Type B pancreatic cell (in vitro differentiated cells): ENCODE results near the gene GPRIN3. TPM values are rescaled to one million over a fixed set of nuclear protein-coding genes. Genes with fewer than 3 reads are reported as not detected.

Source experiments
- DNase-seq: peaks from one replicate; pipeline ENCODE4 v3.0.0; 2021; ENCODE audit warnings: mixed read lengths; ENCODE audit not compliant: unreplicated experiment; ENCODE audit errors: extremely low spot score
- H3K27ac Mint-ChIP-seq: 2 replicates; pipeline ENCODE4 v1.8.0; 2021; ENCODE audit warnings: mild to moderate bottlenecking, mixed read lengths
- H3K27me3 Mint-ChIP-seq: 2 replicates; pipeline ENCODE4 v1.8.0; 2021; ENCODE audit warnings: mixed read lengths
- H3K36me3 Mint-ChIP-seq: 2 replicates; pipeline ENCODE4 v1.8.0; 2021; ENCODE audit warnings: mixed read lengths
- H3K4me1 Mint-ChIP-seq: one replicate; pipeline ENCODE4 v1.8.0; 2021; ENCODE audit warnings: mixed read lengths; ENCODE audit not compliant: unreplicated experiment
- H3K4me3 Mint-ChIP-seq: 2 replicates; pipeline ENCODE4 v1.8.0; 2021; ENCODE audit warnings: mild to moderate bottlenecking, mixed read lengths
- H3K9me3 Mint-ChIP-seq: 2 replicates; pipeline ENCODE4 v1.8.0; 2021; ENCODE audit warnings: mixed read lengths
- CTCF ChIP-seq: fragments of 200-600 bp; sonication (generic); conservative IDR thresholded peaks from 2 replicates; pipeline ENCODE4 v1.5.0; 2021; ENCODE audit warnings: antibody characterized with exemption, mild to moderate bottlenecking
- total RNA-seq: library from RNA; stranded (reverse); gene quantifications from 2 replicates; pipeline ENCODE4 v1.2.1, GENCODE V29; 2021; ENCODE audit warnings: low replicate concordance

Gene GPRIN3
- total RNA-seq, 1 donor from 2014 or later = 4.5 TPM

GRCh38 chr4:89295415-89295927 lies 12.1 kb downstream of the GPRIN3 start:
- H3K4me1 Mint-ChIP-seq = peaks cover 10% of the 10 kb centered on the region
- DNase-seq = no peak
- H3K4me3 Mint-ChIP-seq = no peak overlapping the region
- no peaks in the 10 kb centered on the region for H3K36me3 Mint-ChIP-seq
- H3K9me3 Mint-ChIP-seq = no peaks in the 10 kb centered on the region
- TF ChIP-seq CTCF = no peak
- no peak overlapping the region for H3K27ac Mint-ChIP-seq
- H3K27me3 Mint-ChIP-seq = no peaks in the 10 kb centered on the region

GRCh38 chr4:89294573-89295269 lies 12.9 kb downstream of the GPRIN3 start:
- Mint-ChIP-seq H3K4me1 (peaks cover 10% of the 10 kb centered on the region), H3K27ac (no peak overlapping the region), H3K36me3 (no peaks in the 10 kb centered on the region), H3K4me3 (no peak overlapping the region), H3K27me3 (no peaks in the 10 kb centered on the region), H3K9me3 (no peaks in the 10 kb centered on the region)
- TF ChIP-seq CTCF = no peak
- no peak for DNase-seq

- Mint-ChIP-seq H3K36me3 (no peaks in the 10 kb centered on the region), H3K4me3 (no peak overlapping the region), H3K27me3 (peaks cover 4% of the 10 kb centered on the region), H3K9me3 (no peaks in the 10 kb centered on the region), H3K4me1 (peaks cover 12% of the 10 kb centered on the region), H3K27ac (no peak overlapping the region)
- TF ChIP-seq CTCF = no peak
- DNase-seq = no peak
Measured at GRCh38 chr4:89293299-89293698, 14.3 kb downstream of the GPRIN3 start.

GRCh38 chr4:89290727-89291516 lies 16.7 kb downstream of the GPRIN3 start:
- peaks cover 9% of the 10 kb centered on the region for H3K4me1 Mint-ChIP-seq
- no peak overlapping the region for H3K27ac Mint-ChIP-seq
- H3K9me3 Mint-ChIP-seq = no peaks in the 10 kb centered on the region
- TF ChIP-seq CTCF = no peak
- no peak overlapping the region for H3K4me3 Mint-ChIP-seq
- DNase-seq = no peak
- H3K36me3 Mint-ChIP-seq = no peaks in the 10 kb centered on the region
- H3K27me3 Mint-ChIP-seq = peaks cover 4% of the 10 kb centered on the region

- Mint-ChIP-seq H3K4me1 (peaks cover 13% of the 10 kb centered on the region), H3K9me3 (no peaks in the 10 kb centered on the region), H3K4me3 (no peak overlapping the region), H3K27ac (no peak overlapping the region), H3K36me3 (no peaks in the 10 kb centered on the region), H3K27me3 (peaks cover 4% of the 10 kb centered on the region)
- DNase-seq = no peak
- TF ChIP-seq CTCF = no peak
Measured at GRCh38 chr4:89289312-89289711, 18.3 kb downstream of the GPRIN3 start.
